GM19023 (cell line): ENCODE results near the gene ZBED6.
"Not testable (repeated sequence)": the region's sequence is repeated elsewhere in the genome, so short reads cannot be mapped to it uniquely, and the experiment has no call there.

Source experiments
- ATAC-seq: cut with Tn5 transposase; IDR thresholded peaks from one replicate; pipeline ENCODE4 v1.9.1; 2021; ENCODE audit warnings: mild to moderate bottlenecking, moderate library complexity; ENCODE audit not compliant: unreplicated experiment

The ZBED6 gene, protein sequence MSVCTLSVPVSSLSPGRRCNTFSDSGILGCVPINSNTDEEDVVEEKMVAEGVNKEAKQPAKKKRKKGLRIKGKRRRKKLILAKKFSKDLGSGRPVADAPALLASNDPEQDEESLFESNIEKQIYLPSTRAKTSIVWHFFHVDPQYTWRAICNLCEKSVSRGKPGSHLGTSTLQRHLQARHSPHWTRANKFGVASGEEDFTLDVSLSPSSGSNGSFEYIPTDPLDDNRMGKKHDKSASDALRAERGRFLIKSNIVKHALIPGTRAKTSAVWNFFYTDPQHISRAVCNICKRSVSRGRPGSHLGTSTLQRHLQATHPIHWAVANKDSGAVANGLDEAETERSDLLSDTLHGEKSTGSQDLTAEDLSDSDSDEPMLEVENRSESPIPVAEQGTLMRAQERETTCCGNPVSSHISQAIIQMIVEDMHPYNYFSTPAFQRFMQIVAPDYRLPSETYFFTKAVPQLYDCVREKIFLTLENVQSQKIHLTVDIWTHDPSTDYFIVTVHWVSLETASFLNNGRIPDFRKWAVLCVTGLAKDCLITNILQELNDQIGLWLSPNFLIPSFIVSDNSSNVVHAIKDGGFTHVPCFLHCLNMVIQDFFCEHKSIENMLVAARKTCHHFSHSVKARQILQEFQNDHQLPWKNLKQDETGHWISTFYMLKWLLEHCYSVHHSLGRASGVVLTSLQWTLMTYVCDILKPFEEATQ (N-terminal part only)

DNA sequence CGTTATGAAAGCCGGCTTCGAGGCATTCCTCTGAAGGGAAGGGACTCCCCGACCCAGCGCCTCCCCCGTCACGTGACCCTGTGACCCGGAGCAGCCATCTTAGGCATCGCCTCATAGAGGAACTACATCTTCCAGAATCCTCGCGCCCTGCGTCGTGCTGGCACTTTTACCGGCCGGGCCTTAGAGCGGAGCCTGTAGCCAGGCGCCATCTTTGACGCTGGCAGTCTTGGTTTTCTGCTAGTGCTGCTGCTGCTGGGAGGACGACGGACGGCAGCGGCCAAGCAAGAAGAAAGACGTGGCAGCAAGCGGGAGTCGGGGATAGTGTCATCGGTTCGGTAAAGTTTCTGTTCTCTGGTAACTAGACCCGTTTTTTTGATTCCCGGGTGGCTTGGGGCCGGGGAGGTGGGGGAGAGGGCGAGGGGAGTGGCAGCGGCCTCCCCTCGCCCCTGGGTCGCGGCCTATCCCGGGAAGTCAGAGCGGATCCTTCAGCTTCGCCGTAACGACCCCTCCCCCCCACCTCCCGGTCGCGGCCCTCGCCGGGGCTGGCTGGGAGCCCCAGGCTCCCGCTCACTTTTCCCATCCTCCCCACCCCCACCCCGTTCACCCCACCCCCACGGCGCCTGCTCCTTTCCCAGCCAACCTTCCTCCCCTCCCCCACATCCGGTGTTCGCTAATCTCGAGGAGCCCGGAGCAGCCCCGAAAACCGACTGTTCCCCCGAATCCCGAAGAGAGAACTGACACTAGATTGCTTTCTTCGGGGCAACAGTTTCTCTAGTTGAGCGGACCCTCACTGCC lies at the start of gene ZBED6, which contains the start of gene ZC3H11A:
Gene ZBED6, plus strand, starts transcription at position 183 of the 795 bp plus-strand sequence. CDS start 1,900 bp downstream, outside the sequence.
Gene ZC3H11A, plus strand, starts transcription at position 183 of the 795 bp plus-strand sequence. CDS start 21,448 bp downstream, outside the sequence.
- ATAC-seq, result peak; percentile 97

- ATAC-seq, result no peak
Measured at GRCh38 chr1:203746281-203746680, 49.1 kb upstream of the ZBED6 start.

GRCh38 chr1:203751051-203751450 lies 44.4 kb upstream of the ZBED6 start:
- no peak for ATAC-seq

DNA sequence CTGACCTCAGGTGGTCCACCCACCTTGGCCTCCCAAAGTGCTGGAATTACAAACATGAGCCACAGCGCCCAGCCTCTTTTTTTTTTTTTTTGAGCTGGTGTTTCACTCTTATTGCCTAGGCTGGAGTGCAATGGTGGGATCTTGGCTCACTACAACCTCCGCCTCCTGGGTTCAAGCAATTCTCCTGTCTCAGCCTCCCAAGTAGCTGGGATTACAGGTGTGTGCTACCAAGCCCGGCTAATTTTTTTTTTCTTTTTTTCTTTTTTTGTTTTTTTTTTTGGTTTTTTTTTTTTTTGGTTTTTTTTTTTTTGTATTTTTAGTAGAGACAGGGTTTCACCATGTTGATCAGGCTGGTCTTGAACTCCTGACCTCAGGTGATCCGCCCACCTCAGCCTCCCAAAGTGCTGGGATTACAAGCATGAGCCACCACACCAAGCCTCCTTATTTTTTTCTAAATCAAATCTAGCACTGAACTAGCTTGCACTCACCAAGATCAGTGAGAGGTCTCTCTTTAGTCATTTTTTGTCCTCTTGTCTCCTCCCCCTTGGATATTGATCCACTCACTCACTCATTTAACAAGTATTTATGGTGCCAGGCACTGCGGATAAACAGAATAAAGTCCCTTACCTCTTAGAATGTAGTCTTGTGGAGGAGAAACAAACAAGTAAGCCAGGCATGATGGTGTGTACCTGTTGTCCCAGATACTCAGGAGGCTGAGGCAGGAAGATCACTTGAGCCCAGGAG lies 43.6 kb upstream of the ZBED6 start:
- not testable (repeated sequence) for ATAC-seq

DNA sequence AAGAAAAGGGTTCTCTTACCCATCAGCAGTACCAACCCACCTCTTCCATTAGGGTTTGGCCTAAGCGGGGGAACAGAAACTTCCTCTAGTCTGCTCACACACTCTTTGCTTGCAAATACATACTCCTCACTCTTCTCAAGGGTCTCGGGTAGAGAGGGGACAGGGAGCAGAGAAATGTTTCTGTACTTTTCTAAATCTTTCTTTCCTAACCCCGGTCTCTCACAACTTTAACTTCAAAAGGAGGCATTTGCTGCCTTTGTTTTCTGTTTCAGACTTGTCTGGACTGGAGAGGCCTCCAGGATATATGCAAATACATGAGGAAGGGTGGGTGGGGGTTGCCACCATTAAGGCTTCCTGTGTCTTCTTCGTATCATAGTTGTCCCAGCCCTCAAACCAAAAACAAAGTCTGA lies 41.0 kb upstream of the ZBED6 start:
- peak; percentile 72 for ATAC-seq

- ATAC-seq, result no peak
Measured at GRCh38 chr1:203756036-203756435, 39.4 kb upstream of the ZBED6 start.

GRCh38 chr1:203758749-203759148 lies 36.7 kb upstream of the ZBED6 start:
- ATAC-seq, result not testable (repeated sequence)

GRCh38 chr1:203760506-203760905 lies 34.9 kb upstream of the ZBED6 start:
- no peak for ATAC-seq

- not testable (repeated sequence) for ATAC-seq
Measured at GRCh38 chr1:203761958-203762357, 33.5 kb upstream of the ZBED6 start.

- ATAC-seq, result no peak
Measured at GRCh38 chr1:203763505-203763904, 31.9 kb upstream of the ZBED6 start.

GRCh38 chr1:203764105-203765028 lies 31.1 kb upstream of the ZBED6 start:
- ATAC-seq, result no peak

DNA sequence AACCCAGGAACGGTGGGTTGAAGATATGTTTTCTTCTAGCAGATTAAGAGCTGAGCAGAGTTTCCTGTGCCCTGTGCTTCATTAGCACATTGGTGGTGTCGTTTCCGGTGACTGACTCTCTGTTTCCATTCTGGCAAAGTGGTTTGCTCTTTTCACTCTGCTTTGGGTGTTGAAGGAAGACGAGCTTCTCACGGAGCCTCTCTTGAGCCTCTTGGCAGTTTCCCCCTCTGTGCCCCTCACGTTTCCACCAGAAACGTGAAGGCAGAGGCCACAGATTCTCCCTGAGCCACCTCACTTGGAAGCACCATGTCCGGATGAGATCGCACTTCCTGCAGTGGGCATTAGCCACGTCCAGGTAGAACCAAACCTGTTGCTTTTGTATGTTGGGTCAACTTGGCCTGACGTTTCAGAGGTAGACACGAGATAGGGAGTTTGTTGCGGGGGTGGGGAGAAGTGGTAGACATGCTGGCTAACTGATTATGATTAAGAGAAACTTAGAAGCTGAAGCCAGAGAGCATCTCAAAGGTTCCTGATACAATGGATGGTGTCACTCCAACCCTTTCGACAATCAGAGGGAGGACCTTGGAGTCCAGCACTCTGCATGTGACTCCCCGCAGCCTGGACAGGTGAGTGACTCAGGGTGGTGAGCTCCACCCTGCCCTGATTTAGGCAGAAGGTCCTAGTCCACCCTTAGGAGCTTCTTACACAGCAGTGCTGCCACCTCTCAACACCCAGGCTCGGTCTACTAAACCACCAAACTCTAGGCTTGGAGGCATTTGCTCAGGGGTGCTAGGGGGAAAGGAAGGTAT lies 30.2 kb upstream of the ZBED6 start, which contains the start of gene LAX1:
Gene LAX1, plus strand, starts transcription at position 155 of the 809 bp plus-strand sequence. Its CDS starts 383 bp downstream, at position 538.
- ATAC-seq, result peak; percentile 80

- no peak for ATAC-seq
Measured at GRCh38 chr1:203768256-203768655, 27.2 kb upstream of the ZBED6 start.

DNA sequence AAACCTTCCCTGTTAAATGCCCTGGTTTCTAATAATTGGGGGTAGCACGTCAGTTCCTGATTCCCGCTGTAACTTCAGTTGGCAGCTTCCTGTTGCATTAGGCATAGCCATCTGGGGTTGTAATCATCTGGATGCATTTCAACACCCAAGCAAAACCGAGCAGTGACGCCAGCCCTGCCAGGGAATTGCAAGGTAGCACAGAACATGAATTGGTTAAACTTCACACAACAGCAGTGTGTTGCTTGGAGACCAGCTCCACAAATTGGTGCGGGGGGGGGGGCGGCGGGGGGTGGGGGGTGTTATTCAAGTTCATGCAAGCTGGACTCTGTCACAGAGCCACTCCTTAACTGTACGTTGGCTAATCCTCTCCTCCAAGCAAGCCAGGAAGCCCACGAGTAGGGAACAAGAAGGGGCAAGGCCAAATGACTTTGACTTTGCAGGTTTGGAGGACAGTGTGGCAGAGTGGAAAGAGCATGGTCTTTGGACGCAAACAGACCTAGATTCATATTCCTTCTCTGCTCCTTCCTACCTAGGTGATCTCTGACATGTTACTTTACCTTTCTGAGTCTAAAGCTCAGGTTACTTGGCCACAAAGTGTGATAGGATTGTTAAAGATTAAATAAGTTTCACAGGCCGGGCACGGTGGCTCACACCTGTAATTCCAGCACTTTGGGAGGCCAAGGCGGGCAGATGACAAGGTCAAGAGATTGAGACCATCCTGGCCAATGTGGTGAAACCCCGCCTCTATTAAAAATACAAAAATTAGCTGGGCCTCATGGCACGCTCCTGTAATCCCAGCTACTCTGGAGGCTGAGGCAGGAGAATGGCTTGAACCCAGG lies 25.7 kb upstream of the ZBED6 start:
- no peak for ATAC-seq

GRCh38 chr1:203771901-203772301 lies 23.5 kb upstream of the ZBED6 start:
- ATAC-seq, result no peak

DNA sequence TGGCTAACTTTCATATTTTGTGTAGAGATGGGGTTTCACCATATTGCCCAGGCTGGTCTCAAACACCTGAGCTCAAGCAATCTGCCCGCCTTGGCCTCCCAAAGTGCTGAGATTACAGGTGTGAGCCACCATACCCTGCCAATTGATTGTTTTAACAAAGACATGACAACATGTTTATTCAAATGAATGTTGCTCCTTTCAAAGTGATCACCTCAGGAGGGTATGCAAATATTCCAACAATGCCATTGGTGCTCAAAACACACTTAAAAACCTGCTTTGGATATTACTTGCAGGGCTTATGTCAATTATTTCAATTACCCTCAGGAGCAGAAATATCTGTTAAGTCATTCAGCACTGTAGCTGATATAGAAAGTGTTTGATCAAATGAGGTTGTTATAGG lies 22.6 kb upstream of the ZBED6 start:
- ATAC-seq, result no peak

DNA sequence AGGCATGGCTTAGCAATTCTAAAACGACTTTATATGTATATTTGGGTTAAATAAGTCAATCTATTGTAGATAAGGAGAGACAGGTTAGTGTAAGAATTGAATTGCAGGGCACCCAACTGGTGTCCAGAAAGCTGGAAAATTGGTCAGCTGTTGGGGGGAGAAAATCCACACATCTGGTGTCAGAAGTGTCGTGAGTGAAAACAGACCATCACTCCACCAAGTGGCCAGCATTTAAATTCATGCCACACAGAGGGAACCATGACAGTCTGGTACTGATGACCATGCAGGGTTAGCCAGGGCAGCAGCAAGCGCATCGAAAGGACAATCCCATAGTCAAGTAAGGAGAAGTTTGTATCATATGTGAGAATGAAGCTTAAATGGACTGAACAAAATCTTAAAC lies 18.8 kb upstream of the ZBED6 start:
- ATAC-seq, result no peak

DNA sequence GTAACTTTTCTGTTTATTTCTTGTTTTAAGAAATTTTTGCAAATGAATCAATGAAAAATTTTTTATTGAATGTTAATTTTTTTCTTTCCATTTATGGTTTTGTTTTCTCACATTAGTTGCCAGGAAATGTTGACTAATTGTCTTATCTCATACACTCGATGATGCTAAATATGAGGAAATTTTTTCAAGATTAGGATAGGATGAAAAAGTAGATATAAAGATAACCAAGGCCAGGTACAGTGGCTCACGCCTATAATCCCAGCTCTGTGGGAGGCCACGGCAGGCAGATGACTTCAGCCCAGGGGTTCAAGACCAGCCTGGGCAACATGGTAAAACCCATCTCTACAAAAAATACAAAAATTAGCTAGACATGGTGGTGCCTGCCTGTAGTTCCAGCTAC lies 17.8 kb upstream of the ZBED6 start:
- no peak for ATAC-seq
